ENCODE measurements around the gene MCF2L2.

The MCF2L2 gene

GRCh38 chr3:183197734-183198133 is 230.7 kb downstream of the MCF2L2 start:
- TF ChIP-seq CTCF (conservative IDR thresholded peaks at IDR 0.05) = no peak

GRCh38 chr3:183195266-183195665 is 233.2 kb downstream of the MCF2L2 start:
- TF ChIP-seq CTCF (conservative IDR thresholded peaks at IDR 0.05) = no peak

More at GRCh38 chr3:183197734-183198133, 230.7 kb downstream of the MCF2L2 start:
- no peak overlapping the region for H3K27ac ChIP-seq

GRCh38 chr3:183193762-183194689 is 234.4 kb downstream of the MCF2L2 start:
- TF ChIP-seq CTCF (conservative IDR thresholded peaks at IDR 0.05) = no peak

More at GRCh38 chr3:183195266-183195665, 233.2 kb downstream of the MCF2L2 start:
- H3K27ac ChIP-seq = no peak overlapping the region

GRCh38 chr3:183192650-183193300 is 235.6 kb downstream of the MCF2L2 start:
- TF ChIP-seq CTCF (conservative IDR thresholded peaks at IDR 0.05) = no peak
- no peak overlapping the region for H3K27ac ChIP-seq

More at GRCh38 chr3:183193762-183194689, 234.4 kb downstream of the MCF2L2 start:
- H3K27ac ChIP-seq = peak overlapping the region; percentile 26; the same call in 1 of the 2 replicates

GRCh38 chr3:183189641-183190040 is 238.8 kb downstream of the MCF2L2 start:
- H3K27ac ChIP-seq = no peak overlapping the region
- no peak for TF ChIP-seq CTCF (conservative IDR thresholded peaks at IDR 0.05)

GRCh38 chr3:183188895-183189462 is 239.4 kb downstream of the MCF2L2 start:
- H3K27ac ChIP-seq = no peak overlapping the region
- peak; percentile 53 for TF ChIP-seq CTCF (conservative IDR thresholded peaks at IDR 0.05)

GRCh38 chr3:183185696-183186095 is 242.7 kb downstream of the MCF2L2 start:
- no peak overlapping the region for H3K27ac ChIP-seq
- TF ChIP-seq CTCF (conservative IDR thresholded peaks at IDR 0.05) = no peak

All from VCaP (cell line).